ENCODE measurements around the gene RANBP3.
"Not testable (repeated sequence)": the region's sequence is repeated elsewhere in the genome, so short reads cannot be mapped to it uniquely, and the experiment has no call there.

Gene RANBP3

DNA sequence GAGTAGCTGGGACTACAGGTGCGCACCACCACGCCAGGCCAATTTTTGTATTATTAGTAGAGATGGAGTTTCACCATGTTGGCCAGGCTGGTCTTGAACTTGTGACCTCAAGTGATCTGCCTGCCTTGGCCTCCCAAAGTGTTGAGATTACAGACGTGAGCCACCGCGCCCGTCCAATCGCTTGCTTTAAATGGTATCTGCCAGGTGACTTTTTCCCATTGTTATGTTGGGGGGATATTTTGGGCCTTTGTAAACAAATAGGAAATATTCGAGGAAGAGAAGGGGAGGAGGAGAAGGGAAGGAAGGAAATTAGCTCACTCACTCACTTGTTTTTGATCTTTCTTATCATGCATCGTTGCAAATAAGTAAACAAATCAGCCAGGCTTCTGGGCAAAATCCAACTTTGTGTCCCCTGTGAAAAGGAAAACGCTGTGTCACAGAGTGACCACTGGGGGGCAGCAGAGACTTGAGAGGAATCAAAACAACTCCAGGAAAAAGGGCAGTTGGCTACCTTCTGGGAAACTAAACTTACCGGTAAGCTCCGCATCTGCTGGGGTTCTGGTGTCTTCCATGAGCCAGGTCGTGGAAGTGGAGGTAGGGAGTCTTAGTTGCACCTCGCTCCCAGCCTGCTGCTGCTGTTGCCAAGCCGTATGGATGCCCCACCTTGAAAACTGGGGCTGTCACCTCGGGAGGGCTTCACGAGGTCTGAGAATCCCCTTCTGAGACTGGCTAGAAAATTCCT, 9.3 kb upstream of the RANBP3 start:
- DNase-seq (ENCODE audit: low spot score) = peak; percentile 79

DNA sequence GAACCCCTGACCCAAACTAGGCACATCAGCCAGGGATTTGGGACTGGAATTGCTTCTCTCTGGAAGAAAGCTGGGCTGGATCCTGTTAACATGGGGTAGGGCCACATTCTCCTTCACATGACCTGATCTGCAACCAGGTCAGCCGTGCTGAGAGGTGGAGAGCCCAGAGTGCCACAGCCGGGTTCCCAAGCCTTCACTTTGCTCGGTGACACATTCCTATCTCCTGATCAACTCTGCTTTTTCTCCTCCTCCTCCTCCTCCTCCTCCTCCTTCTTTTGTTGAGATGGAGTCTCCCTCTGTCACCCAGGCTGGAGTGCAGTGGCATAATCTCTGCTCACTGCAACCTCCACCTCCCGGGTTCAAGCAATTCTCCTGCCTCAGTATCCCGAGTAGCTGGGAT, 7.9 kb upstream of the RANBP3 start:
- not testable (repeated sequence) for DNase-seq (ENCODE audit: low spot score)

DNA sequence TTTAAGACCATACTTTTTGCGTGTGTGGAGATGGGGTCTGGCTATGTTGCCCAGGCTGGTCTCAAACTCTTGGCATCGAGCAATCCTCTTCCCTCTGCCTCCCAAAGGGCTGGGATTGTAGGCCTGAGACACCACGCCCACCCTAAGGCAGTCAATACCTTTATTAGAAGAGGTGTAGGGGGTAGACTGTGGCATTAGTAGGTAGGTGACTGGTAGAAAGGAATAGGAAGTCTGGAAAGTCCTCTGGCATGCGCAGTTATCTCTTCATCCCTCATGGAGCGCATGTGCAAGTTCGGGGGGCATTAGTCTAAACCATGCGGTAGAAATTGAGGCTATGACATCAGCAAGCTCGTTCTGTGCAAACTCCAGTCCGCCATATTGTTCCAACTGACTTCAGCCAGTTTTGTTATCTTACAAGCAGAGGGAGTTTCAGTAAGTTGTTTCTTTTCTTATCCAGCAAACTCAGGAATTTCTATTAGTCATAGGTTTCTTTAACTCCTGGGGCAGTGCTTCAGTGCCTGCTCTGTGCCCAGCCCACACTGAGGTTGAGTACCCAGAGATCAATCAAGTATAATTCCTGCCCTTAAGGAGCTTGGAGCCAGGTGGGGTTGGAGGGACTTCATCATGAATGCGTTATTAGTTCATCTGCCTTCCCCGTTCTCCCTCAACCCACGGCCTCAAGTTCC, 7.3 kb upstream of the RANBP3 start:
- no peak for DNase-seq (ENCODE audit: low spot score)

DNA sequence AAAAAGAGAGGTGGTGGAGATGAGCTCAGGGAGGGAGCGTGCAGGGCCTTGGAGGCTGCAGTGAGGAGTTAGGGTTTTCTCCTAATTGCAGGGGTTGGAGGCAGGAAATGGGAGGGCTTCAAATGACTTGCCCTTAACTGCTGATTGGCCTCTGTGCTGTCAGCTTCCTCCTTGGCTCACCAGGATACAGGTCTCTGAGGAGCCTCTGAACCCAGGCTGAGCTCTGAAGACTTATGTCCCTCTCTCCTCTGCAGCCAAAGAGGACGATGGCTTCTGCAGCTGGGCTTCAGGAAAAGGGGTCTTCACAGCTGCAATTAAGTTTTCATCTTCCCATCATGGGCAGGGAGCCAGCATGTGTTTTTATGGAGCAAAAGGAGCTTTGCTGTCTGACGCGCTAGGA, 6.7 kb upstream of the RANBP3 start:
- DNase-seq (ENCODE audit: low spot score) = no peak

DNA sequence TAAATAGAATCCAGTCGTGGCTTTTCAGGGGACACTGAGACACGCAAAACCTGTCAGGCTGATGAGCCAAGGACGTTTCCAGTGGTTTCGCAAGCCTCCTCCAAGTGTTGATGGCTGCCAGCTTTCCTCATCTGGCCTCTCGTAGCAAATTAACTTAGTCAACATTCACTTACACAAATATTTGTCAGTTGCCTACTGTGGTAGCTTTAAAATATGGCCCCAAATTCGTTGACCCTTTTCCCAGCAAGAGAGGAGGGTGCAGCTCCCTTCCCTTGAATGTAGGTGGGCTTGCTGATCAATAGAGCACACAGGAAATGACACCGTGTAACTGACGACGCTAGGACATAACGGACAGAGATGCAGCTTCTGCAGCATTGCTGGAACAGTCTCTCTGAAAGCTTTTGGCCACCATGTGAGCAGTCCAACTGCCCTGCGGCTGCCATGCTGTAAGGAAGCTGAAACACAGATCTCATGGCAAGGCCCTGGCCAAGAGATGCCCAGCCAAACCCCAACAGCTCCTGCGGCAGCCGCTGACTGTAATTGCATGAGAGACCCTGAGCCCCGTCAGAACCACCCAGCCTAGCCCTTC, 5.5 kb upstream of the RANBP3 start:
- DNase-seq (ENCODE audit: low spot score) = no peak

DNA sequence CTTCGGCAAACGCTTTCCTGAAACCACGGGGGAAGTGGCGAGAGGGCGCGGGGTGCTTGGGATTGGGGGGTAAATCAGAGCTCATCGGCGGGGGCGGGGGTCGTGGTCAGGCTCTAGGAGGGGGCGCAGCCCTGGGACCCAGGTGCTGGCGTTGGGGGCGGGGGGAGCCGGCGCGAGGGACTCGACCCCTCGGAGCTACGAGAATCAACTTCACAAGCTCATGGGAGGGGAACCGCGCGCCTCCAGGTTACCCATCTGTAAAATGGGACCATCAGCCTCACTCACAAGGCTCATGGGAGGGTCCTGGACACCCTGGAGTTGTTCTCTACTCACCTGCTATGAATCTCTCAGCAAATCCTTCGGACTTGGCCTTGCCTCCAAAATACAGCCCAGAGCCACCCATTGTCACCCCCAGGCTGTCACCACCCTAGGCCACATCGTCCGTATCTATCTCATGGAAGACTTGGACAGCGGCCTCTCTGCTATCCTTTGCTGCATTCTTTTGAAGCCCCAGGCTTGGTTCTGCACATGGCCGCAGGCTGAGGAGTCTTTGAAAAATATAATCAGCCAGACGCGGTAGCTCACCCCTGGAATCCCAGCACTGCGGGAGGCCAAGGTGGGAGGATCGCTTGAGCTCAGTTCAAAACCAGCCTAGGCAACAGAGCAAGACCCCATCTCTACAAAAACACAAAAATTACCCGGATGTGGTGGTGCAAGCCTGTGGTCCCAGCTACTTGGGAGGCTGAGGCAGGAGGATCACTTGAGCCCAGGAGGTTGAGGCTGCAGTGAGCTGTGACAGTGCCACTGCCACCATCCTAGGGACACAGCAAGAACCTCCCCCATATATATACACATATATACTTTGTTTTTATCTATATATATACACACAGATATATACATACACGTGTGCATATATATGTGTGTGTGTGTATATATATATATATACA, 939 bp upstream of the RANBP3 start:
- peak; percentile 28 for DNase-seq (ENCODE audit: low spot score)

DNA sequence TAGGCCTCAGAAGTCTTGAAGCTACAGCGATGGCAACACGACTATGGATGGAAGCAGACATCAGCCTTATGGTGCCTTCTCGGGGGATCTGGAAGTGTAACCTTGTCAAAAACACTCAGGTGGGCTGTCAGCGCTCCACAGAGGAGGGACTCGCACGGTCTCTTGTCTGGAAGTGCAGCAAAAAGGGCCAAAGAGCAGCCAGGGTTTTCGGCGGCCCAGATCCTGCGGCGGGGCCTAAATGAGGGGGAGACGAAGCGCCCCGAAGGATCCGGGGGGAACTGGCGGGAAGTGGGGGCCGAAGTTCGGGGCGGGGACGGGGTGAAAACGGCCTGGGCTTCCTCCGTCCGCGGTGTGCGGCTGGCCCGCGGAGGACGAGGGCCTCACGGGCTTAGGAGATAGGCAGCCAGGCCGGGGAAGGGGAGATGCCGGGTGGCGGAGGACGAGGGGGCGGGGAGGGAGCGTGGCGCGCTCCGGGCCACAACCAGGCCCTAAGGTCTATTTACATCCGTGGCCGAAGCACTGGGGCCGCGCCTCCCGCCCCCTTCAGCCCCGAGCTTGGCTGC, 637 bp downstream of the RANBP3 start:
- DNase-seq (ENCODE audit: low spot score) = peak; percentile 23

DNA sequence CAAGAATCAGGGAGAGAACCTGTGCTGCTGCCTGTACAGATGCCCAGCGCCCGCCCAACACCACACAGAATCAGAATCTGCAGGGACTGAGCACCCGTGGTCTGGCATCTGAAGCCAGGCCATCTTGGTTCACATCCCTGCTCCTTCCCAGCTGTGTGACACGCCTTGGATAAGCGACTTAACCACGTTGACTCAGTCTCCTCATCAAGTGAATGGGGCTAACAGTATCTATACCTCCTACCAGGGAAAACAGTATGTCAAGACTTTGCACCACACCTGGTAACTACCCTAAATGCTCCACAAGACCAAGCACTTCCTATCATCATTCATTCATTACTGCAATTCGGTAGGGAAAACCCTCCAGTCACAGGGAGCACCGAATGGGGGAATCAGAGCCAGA, 1.2 kb downstream of the RANBP3 start:
- DNase-seq (ENCODE audit: low spot score) = no peak

DNA sequence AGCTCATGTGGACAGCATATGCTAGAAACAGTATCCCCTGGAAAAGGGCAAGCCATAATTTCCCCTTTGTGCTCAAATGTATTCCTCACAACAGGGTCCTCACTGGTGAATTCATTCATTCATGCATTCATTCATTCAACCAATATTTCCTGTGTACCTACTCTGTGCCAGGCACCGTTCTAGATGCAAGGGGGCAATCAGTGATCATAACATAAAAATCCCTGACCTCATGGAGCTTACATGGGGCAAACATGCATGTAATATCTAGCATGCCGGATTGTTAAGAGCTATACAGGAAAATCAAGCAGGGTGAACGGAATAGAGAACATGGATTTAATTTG, 2.6 kb downstream of the RANBP3 start:
- no peak for DNase-seq (ENCODE audit: low spot score)

DNA sequence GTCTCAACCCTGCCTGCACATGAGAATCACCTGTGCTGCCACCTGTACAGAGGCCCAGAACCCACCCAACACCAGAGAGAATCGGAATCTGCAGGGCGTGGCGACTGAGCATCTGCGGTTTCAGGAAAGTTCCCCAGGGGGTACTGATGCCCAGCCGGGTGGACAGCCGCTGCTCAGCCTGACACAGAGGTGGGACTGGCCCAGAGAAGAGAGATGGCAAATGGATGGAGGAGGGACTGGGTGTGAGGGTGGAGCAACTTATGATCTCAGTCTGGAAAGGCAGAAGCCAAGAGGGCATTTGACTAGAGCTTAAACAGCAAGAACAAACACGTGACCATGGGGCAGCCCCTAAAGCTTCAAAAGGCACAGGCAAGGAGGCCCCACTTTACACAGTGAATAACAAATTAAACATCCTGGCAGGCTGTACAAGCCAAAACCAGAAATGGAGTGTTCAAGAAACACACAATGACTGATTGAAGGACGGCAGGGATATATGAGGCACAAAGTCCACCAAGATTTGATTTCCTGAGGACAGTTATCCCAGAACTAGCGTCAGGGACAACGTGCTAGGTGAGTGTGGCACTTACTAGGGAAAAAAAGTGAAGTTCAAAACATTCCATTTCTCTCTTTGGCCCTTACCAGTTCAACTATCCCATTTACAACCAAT, 3.1 kb downstream of the RANBP3 start:
- DNase-seq (ENCODE audit: low spot score) = peak; percentile 41

DNA sequence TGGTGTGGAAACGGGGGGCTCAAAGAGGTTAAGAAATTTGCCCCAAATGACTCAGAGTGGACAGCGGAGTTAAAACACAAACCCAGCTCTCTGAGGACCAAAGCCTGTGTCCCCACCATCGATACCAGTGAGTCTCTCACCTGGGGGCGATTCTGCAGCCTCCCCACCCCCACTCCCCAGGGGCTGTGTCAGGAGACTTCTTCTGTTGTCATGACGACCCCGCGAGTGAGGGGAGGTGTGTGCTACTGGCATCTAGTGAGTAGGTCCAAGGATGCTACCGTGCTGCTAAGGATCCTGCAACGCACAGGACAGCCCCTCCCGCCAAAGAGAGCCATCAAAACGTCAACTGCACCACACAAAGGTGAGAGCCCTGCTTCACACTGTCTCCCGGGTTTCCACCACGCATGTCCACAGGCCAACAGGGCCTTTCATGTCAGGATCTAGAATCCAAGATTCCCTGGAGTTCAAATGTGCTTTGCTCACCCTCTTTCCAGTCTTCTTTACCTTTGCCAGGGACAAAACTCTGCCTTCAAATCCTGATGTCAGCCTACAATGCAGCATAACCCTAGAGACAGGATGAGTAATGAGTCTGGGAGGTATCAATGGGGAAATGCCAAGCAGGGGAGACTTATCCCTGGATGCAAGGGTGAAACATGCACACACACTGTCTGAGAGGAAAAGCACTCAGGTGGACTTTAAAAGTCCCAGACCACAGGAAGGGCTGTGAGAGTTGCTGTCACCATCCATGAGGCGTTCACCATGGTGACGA, 3.9 kb downstream of the RANBP3 start:
- DNase-seq (ENCODE audit: low spot score) = no peak

DNA sequence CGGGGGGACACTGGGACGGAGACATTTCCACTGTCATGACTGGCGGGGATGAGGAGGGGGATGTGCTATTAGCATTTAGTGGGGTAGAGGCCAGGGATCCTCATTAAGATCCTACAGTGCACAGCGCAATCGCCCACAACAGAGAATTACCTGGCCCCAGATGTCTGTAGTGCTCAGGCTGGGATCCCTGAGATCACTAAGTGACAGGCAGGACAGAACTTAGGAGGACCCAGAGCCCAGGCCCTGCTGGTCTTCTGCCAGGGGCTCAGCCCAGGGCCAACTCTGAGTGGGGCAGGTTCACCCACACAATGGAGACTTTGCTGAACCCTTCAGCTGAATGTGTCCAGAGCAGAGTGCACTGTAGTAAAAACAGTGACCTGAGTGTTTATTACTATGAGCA, 4.6 kb downstream of the RANBP3 start:
- DNase-seq (ENCODE audit: low spot score) = no peak

DNA sequence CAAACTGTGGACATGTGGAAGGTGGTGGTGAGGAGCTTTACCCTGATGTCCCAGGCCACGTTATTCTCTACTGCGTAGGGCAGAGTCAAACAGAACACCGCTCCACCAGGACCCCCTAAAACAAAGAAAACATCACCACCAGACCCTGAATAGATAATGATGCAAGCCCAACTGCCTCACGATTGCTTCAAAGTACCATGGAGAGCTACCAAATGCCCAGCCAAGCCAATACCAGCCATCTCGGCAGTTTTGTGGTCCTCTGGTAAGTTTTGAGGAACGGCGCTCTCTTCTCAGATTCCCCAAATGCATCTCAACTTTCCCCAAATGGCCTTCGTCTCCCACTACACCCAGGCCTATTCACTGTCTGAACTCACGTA, 5.6 kb downstream of the RANBP3 start:
- no peak for DNase-seq (ENCODE audit: low spot score)

DNA sequence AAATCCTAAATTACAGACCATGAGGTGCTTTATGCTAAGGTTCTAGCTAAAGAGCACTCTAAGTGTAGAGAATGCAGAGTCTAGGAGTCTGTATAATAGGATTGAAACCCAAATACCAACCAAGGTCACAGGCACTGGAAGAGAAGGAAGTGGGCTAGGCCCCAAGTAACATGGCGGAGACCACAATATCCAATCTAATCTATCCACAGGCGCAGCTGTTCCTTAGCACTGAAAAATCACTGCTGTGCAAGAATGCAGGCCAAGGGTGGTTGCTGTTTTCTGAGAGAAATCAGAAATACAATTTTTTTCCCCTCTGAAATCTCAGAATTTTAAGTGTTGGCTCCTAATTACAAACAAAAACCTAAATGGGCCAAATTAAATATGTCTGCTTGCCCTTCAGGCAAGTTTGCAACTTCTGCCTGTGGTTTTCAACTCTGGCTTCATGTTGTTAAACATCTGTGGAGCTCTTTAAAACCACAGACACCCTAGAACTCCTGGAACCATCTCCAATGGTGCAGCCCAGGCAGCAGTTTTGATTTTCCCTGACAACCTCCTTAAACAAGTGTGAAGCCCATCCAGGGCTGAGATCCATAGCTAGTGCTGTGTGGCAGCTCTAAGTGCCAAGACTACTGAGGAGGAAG, 6.1 kb downstream of the RANBP3 start:
- DNase-seq (ENCODE audit: low spot score) = no peak

DNA sequence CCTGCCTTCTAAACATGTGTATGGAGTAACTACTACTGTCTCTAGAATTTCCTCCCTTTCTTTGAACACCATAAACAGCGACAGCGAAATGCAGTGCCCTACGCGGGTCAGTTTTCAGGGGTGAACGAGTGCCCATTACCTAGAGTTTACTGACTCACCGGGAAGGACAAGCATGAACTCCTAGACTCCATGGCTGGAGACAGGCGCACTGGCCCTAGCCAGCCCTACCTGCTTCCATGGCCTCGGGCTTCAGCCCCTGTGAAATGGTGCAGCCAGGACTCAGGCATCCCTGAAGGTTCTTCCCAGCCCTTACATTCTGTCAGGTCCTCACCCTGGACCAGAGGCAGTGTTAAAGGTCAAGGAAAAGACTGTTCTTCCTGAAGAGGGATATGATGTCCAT, 8.5 kb downstream of the RANBP3 start:
- no peak for DNase-seq (ENCODE audit: low spot score)

DNA sequence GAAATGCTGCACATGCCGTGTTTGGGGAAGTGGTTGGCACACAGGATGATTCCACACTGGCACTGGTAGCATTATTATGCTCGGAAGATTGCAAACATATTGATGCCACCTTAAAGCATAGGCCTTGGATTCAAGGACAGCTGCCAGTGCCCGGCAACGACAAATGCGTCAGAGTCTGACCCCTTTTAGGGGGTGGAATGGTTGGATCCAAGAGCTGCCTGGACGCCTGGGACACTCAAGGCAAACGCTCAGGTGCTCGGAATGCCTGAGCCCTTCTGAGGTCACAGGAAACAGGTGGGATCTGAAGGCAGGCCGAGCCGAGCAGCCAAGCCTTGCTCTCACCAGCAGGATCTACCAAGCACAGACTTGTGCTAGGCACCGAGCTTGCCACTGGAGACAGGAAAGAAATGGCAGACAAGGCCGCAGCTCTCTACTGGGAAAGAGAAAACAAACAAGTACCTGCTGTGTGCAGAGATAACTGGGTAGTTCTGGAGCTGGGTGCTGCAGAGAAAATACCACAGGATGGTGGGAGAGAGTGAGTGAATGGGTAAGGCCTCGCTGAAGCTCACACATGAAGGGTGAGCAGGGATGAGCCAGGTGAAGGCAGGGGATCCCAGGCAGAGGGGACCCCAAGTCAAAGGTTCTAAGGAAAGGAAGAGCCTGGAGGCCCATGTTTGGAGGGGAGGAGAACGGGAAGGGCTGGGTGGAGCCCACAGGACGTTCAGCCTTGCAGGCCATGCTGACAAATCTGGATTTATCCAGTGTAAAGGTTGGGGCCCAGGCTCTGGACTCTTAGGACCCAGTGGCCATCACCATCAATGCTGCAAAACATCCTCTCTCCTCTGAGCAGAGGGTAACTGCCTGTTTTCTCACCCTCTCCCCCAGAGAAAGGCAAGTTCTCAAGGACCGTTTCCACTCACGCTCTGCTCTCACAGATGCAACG, 9.2 kb downstream of the RANBP3 start:
- no peak for DNase-seq (ENCODE audit: low spot score)

DNA sequence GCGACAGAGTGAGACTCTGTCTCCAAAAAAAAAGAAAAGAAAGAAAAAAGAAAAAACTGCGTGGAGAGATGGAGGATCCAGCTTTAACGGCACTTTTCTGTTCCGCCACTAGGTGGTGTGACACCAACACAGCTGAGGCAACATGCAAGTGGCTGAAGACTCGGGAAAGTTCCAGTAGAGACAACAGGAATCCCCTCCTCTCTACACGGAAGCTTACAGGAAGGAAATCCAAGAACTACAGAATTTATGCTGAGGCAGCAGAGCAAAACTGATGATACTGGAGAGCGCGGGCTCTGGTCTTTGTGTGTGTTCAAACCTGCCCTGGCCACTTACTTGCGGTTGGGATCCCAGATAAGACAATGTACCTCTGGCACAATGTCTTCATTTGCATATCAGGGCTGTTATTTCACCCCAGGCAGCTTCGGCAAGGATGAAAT, 9.9 kb downstream of the RANBP3 start:
- peak; percentile 74 for DNase-seq (ENCODE audit: low spot score)

DNA sequence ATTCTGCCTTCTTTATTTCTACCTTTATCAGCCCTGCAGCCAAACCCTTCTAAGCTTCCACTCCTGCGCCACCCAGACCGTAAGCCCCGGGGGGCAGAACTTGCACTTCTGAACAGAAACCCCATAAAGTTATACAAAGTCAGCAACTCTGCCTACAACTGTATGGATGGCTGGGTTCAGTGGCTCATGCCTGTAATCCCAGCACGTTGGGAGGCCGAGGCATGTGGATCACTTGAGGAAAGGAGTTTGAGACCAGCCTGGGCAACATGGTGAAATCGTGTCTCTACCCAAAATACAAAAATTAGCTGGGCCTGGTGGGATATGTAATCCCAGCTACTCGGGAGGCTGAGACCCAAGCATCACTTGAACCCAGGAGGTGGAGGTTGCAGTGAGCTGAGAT, 10.4 kb downstream of the RANBP3 start:
- no peak for DNase-seq (ENCODE audit: low spot score)

DNA sequence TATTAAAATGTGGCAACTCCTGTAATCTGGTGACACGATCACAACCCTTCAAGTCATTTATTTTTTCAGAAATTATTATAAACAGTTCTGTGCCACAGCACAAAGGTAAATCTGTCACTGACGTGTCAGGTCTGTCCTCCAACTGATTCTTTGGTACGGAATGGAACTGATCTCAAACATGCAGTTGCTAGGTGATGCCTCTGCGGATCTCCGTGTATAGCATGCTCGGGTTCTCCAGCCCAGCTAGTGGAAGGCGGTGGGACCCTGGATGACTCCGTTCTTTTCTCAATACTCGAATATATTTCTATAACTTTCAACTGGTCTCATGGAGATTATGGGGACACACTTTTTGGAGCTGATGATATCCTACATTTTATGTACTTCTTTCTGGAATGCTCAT, 11.0 kb downstream of the RANBP3 start:
- no peak for DNase-seq (ENCODE audit: low spot score)

Data from NAMALWA (cell line).